ENCODE results near the gene TNS3.

- TF ChIP-seq, protein P1, sequence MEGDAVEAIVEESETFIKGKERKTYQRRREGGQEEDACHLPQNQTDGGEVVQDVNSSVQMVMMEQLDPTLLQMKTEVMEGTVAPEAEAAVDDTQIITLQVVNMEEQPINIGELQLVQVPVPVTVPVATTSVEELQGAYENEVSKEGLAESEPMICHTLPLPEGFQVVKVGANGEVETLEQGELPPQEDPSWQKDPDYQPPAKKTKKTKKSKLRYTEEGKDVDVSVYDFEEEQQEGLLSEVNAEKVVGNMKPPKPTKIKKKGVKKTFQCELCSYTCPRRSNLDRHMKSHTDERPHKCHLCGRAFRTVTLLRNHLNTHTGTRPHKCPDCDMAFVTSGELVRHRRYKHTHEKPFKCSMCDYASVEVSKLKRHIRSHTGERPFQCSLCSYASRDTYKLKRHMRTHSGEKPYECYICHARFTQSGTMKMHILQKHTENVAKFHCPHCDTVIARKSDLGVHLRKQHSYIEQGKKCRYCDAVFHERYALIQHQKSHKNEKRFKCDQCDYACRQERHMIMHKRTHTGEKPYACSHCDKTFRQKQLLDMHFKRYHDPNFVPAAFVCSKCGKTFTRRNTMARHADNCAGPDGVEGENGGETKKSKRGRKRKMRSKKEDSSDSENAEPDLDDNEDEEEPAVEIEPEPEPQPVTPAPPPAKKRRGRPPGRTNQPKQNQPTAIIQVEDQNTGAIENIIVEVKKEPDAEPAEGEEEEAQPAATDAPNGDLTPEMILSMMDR (IDR thresholded peaks at IDR 0.05; ENCODE audit: low read length), result no peak
- TF ChIP-seq EZH2 (optimal IDR thresholded peaks at IDR 0.05; ENCODE audit: low read depth, low read length) (no peak), EZH2phosphoT487 (IDR thresholded peaks at IDR 0.05; ENCODE audit: low read length) (no peak)
These were observed 4.5 kb downstream of the TNS3 start for GRCh38 chr7:47577321-47577919.
